CD14-positive monocyte (primary cell): ENCODE measurements around the gene ASB6. TPM values are rescaled to one million over a fixed set of nuclear protein-coding genes. Genes with fewer than 3 reads are reported as not detected.
"Not testable (repeated sequence)": the region's sequence is repeated elsewhere in the genome, so short reads cannot be mapped to it uniquely, and the experiment has no call there.

Experiments used
- DNase-seq, 3 donors: peaks; one replicate each; pipeline ENCODE4 v3.0.0-alpha.2; 2011 to 2022
- H2AFZ ChIP-seq: 2 replicates; pipeline ENCODE4 v1.6.0; 2012; ENCODE audit warnings: mild to moderate bottlenecking, low read depth, low read length, inconsistent platforms; ENCODE audit not compliant: insufficient read depth, poor library complexity, severe bottlenecking
- H3K27ac ChIP-seq, 2 donors: 1 replicate in 1 of 2; 2 replicates in 1 of 2; pipeline ENCODE4 v1.5.1; 2012 to 2013; ENCODE audit warnings: low read length in 2 of 2, control low read depth in 1 of 2, inconsistent platforms in 1 of 2, low read depth in 1 of 2, mild to moderate bottlenecking in 1 of 2
- H3K27me3 ChIP-seq, 2 donors: one replicate each; pipeline versions ENCODE4 v1.6.0 to v1.6.1; 2011 to 2013; ENCODE audit warnings: low read length in 2 of 2; ENCODE audit not compliant: control insufficient read depth in 2 of 2, insufficient read depth in 2 of 2
- H3K36me3 ChIP-seq, 2 donors: replicated peaks in 1 of 2; 1 replicate in 1 of 2; 2 replicates in 1 of 2; pipeline versions ENCODE4 v1.5.1 to v1.6.1; 2012 to 2013; ENCODE audit warnings: low read length in 2 of 2, control low read depth in 1 of 2, inconsistent platforms in 1 of 2, mild to moderate bottlenecking in 1 of 2; ENCODE audit not compliant: insufficient read depth in 2 of 2, control insufficient read depth in 1 of 2
- H3K4me1 ChIP-seq, 2 donors: 1 replicate in 1 of 2; 2 replicates in 1 of 2; pipeline versions ENCODE4 v1.5.1 to v1.6.1; 2012 to 2013; ENCODE audit warnings: low read length in 2 of 2, control low read depth in 1 of 2, inconsistent platforms in 1 of 2, mild to moderate bottlenecking in 1 of 2, moderate library complexity in 1 of 2; ENCODE audit not compliant: insufficient read depth in 2 of 2, control insufficient read depth in 1 of 2
- H3K4me2 ChIP-seq: replicated peaks from 2 replicates; pipeline ENCODE3; 2012; ENCODE audit warnings: low read length, moderate library complexity, mild to moderate bottlenecking; ENCODE audit not compliant: poor library complexity, severe bottlenecking; ENCODE audit errors: extremely low read depth
- H3K4me3 ChIP-seq, 3 experiments: fragments of 200-600 bp in 1 of 3; sonication (generic) in 1 of 3; replicated peaks in 1 of 3; 1 replicate in 2 of 3; 2 replicates in 1 of 3; pipeline ENCODE4 v1.5.1; 2011 to 2013; ENCODE audit warnings: low read length in 3 of 3, mild to moderate bottlenecking in 3 of 3, control low read depth in 2 of 3, low read depth in 2 of 3, inconsistent platforms in 1 of 3, moderate library complexity in 1 of 3
- H3K79me2 ChIP-seq: 2 replicates; pipeline ENCODE4 v1.6.0; 2012; ENCODE audit warnings: mild to moderate bottlenecking, control low read depth, inconsistent platforms, low read length, moderate library complexity; ENCODE audit not compliant: insufficient read depth
- H3K9ac ChIP-seq: 2 replicates; pipeline ENCODE4 v1.6.0; 2017; ENCODE audit warnings: low read length, mild to moderate bottlenecking; ENCODE audit not compliant: insufficient read depth, poor library complexity, severe bottlenecking
- H3K9me3 ChIP-seq, 2 donors: replicated peaks in 1 of 2; 1 replicate in 1 of 2; 2 replicates in 1 of 2; pipeline versions ENCODE4 v1.5.1 to v1.6.1; 2012 to 2013; ENCODE audit warnings: low read length in 2 of 2, control low read depth in 1 of 2; ENCODE audit not compliant: control insufficient read depth in 1 of 2, insufficient read depth in 1 of 2
- H4K20me1 ChIP-seq: 2 replicates; pipeline ENCODE4 v1.6.0; 2012; ENCODE audit warnings: mild to moderate bottlenecking, low read length, control low read depth, moderate library complexity; ENCODE audit not compliant: insufficient read depth
- H3K27ac Mint-ChIP-seq, 7 donors: one replicate each; pipeline ENCODE4 v1.8.0; 2020; ENCODE audit warnings: mild to moderate bottlenecking in 7 of 7, mixed read lengths in 7 of 7, moderate library complexity in 6 of 7, inconsistent platforms in 2 of 7
- H3K27me3 Mint-ChIP-seq, 3 donors: one replicate each; pipeline ENCODE4 v1.8.0; 2021 to 2022; ENCODE audit warnings: low read depth in 3 of 3, mild to moderate bottlenecking in 3 of 3, mixed read lengths in 3 of 3, moderate library complexity in 3 of 3, inconsistent platforms in 1 of 3
- H3K36me3 Mint-ChIP-seq, 2 donors: one replicate each; pipeline ENCODE4 v1.8.0; 2020; ENCODE audit warnings: mixed read lengths in 2 of 2, inconsistent platforms in 1 of 2, mild to moderate bottlenecking in 1 of 2
- H3K4me1 Mint-ChIP-seq: one replicate; pipeline ENCODE4 v1.8.0; 2020; ENCODE audit warnings: mild to moderate bottlenecking, mixed read lengths
- H3K4me3 Mint-ChIP-seq, 2 donors: one replicate each; pipeline ENCODE4 v1.8.0; 2020; ENCODE audit warnings: mild to moderate bottlenecking in 2 of 2, mixed read lengths in 2 of 2, moderate library complexity in 1 of 2
- H3K9me3 Mint-ChIP-seq, 7 donors: one replicate each; pipeline ENCODE4 v1.8.0; 2020 to 2022; ENCODE audit warnings: mixed read lengths in 7 of 7, mild to moderate bottlenecking in 6 of 7, moderate library complexity in 6 of 7, inconsistent platforms in 2 of 7
- CTCF ChIP-seq: fragments of 200-600 bp; IDR thresholded peaks from one replicate; pipeline ENCODE4 v1.8.0; 2022; ENCODE audit warnings: antibody characterized with exemption, mild to moderate bottlenecking
- WGBS: methylation state at CpG from one replicate; pipeline ENCODE4 v1.1.5; 2013; ENCODE audit warnings: missing lambda C conversion rate; ENCODE audit not compliant: insufficient coverage; 5-methylcytosine and 5-hydroxymethylcytosine counted together
- intact Hi-C, 2 donors: fragments of 100-400 bp; cut with micrococcal nuclease; formaldehyde crosslinking; loops; one replicate each; pipeline versions ENCODE4 v1.15.0 to v1.15.1; 2023
- polyA plus RNA-seq, 3 donors: library from polyadenylated mRNA; depleted of rRNA in 1 of 3; unstranded in 2 of 3; stranded (reverse) in 1 of 3; fragments of 300-500 nt in 2 of 3; fragments of >200 nt in 1 of 3; fragmentation: Illumina TruSeq in 2 of 3; gene quantifications; 1 replicate in 2 of 3; 2 replicates in 1 of 3; pipeline ENCODE4 v1.2.3, GENCODE V29; 2012 to 2021

ASB6 gene
- polyA plus RNA-seq, 3 donors, result 8.1 to 21.1 (median 10.1) TPM

GRCh38 chr9:129594632-129595031 is 47.3 kb downstream of the ASB6 start:
- Mint-ChIP-seq H3K9me3 (no peaks in the 10 kb centered on the region), H3K27ac (peak overlapping the region in 1 of 7 donors; percentile 66), H3K4me1 (peaks cover 51% of the 10 kb centered on the region), H3K36me3 (peaks cover 2 to 5% of the 10 kb centered on the region in 2 donors), H3K27me3 (peaks cover 7 to 20% (median 20%) of the 10 kb centered on the region in 3 donors), H3K4me3 (peak overlapping the region in 1 of 2 donors; percentile 26)
- H4K20me1 ChIP-seq, result no peaks in the 10 kb centered on the region
- DNase-seq, result no peak
- no peaks in the 10 kb centered on the region for H3K9me3 ChIP-seq
- no peak overlapping the region for H3K9ac ChIP-seq
- H2AFZ ChIP-seq, result no peak overlapping the region
- WGBS, result 15% methylated on average over 3 of the region's 7 CpGs
- H3K36me3 ChIP-seq, result no peaks in the 10 kb centered on the region
- intact Hi-C loops, result no loop called here
- peaks cover 53 to 58% of the 10 kb centered on the region in 2 donors for H3K4me1 ChIP-seq
- H3K79me2 ChIP-seq, result no peaks in the 10 kb centered on the region
- H3K27ac ChIP-seq, result no peak overlapping the region
- peak overlapping the region; percentile 35 for H3K4me2 ChIP-seq
- no peak overlapping the region for H3K4me3 ChIP-seq
- no peaks in the 10 kb centered on the region for H3K27me3 ChIP-seq
- TF ChIP-seq CTCF, result no peak

DNA sequence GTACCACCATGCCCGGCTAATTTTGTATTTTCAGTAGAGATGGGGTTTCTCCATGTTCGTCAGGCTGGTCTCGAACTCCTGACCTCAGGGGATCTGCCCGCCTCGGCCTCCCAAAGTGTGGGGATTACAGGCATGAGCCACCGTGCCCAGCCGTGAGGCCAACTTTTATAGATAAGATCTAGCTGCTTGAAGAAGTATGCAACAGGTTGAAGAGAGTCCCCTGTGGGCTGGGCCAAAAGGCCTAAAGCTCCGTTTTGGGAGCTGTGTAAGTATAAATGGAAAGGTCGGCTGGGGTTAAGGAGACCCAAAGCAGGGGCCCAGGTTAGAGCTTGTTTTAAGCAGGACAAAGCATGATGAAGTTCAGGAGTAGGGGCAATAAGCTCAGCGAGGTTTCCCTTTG is 49.2 kb downstream of the ASB6 start:
- H3K36me3 Mint-ChIP-seq, H3K9ac ChIP-seq, H3K27me3 ChIP-seq, H4K20me1 ChIP-seq, H2AFZ ChIP-seq, intact Hi-C loops, DNase-seq, H3K4me3 Mint-ChIP-seq, H3K79me2 ChIP-seq, H3K36me3 ChIP-seq, H3K4me2 ChIP-seq, H3K9me3 Mint-ChIP-seq, H3K9me3 ChIP-seq, H3K4me3 ChIP-seq, H3K27ac ChIP-seq: not testable (repeated sequence)
- peaks cover 46 to 50% of the 10 kb centered on the region in 2 donors for H3K4me1 ChIP-seq
- Mint-ChIP-seq H3K4me1 (peaks cover 45% of the 10 kb centered on the region), H3K27me3 (peaks cover 6 to 16% (median 15%) of the 10 kb centered on the region in 3 donors), H3K27ac (peak overlapping the region in 1 of 7 donors; percentile 37)
- WGBS, result 94% methylated on average over 8 of the region's 10 CpGs
